NCI-H2081 (cell line): ENCODE measurements around the gene WDR44.
"Not testable (repeated sequence)": the region's sequence is repeated elsewhere in the genome, so short reads cannot be mapped to it uniquely, and the experiment has no call there.

ENCODE experiments used
- DNase-seq, 2 experiments: peaks; one replicate each; lab custom pipeline; 2025; lab: John Stamatoyannopoulos, UW

WDR44 gene

DNA sequence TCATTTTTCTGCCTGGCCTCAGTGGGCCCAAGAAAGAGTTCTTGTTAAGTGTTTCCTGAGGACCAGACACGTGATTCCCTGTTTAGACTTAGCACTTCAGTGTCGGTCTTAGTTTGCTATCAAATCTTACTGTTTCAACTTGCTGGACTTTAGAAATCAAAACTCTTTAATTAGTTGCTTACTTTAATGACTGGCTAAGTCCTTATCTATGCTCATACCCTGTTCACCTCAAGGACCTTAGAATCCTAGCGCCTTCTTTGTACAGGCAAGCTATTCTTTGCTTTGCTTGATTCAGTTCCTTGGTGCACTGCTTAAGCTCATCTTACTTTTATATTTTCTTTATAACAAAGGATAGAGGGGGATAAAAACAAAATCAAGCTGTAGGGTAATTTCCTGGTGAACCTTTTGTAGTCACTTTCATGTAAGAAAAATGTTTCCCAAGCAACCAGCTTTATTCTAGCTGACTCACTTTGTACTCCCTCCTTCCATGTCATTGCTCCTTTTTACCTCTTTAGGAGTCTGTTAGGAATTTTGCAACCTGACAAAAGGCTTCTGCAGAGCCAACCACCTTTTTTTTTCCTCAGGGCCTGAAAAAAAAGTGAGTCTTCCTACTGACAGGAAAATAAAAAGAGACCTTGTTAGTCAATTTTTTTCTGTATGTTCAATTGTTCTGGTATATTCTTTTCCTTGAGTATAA lies 14.7 kb downstream of the WDR44 start:
- no peak for DNase-seq

DNA sequence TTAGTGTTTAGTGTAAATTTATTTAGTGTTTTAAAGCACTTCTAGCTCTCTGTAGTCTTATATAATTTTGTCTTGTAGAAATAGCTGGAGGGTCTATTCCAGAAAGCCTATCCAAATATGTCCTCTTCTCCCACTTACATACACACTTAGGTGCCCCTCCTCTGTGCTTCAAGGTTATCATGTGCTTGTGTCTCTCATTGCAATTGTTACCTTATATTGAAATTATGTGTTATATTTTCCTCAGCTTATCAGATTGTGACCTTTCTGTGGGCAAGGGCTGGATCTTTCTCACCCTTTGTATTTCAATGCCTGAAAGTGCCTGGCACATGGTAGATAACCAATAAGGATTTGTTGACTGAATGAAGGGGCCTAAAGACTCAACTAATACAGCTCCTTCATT lies 18.4 kb downstream of the WDR44 start:
- DNase-seq: no peak

DNA sequence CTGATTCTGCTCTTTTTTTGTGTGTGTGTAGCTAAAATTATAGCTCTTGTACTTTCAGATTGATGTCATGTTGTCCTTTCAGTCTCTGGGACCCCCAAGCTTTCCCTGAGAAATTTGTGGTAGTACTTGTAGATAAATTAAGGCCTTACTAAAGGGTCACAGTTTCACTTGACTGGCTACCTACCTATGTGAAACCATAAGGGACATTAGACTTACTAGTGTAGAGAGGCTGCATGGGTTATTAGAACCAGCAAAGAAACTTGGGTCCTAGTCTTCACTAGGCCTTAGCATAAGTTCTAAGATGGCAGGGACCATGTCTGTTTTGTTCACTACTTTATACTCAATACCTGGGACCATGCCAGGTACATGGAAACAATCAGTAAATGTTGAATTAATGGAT lies 21.4 kb downstream of the WDR44 start:
- no peak for DNase-seq

DNA sequence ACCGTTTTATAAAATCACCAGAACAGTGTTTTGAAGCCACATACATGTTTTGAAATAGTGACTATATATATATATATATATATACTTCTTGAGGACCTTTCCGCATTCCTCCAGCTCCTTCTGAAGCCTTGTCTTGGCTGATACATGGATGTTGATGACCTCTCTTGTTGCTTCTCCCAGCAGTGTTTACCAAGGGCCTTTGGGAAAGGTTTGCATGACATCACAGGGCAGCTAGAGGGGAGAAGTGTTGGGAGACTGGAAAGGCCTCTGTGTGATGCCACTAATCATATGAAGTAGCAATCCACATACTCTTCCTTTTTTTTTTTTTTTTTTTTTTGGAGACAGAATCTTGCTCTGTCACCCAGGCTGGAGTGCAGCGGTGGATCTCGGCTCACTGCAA lies 22.5 kb downstream of the WDR44 start:
- DNase-seq: no peak

DNA sequence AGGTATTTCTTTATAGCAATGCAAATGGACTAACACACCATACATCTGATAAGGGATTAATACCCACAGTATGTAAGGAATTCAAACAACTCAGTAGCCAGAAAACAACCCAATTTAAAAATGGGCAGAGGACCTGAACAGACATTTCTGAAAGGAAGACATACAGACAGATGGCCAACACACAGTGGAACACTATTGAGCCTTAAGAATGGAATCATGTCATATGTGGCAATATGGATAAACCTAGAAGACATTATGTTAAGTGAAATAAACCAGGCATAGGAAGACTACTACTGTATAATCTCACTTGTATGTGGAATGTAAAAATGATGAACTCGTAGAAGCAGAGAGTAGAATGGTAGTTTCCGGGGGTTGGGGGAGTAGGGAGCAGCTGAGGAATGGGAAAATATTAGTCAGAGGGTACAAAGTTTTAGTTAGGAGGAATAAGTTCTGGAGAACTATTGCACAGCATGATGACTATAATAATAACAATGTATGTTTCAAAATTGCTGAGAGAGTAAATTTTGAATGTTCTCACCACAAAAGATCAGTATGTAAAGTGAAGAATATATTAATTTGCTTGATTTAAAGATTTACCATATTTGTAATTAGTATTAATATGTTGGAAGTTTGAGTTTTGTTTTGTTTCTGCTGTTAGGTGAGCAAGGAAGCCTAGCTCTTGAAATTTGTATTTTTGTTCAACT lies 25.2 kb downstream of the WDR44 start:
- DNase-seq: no peak

DNA sequence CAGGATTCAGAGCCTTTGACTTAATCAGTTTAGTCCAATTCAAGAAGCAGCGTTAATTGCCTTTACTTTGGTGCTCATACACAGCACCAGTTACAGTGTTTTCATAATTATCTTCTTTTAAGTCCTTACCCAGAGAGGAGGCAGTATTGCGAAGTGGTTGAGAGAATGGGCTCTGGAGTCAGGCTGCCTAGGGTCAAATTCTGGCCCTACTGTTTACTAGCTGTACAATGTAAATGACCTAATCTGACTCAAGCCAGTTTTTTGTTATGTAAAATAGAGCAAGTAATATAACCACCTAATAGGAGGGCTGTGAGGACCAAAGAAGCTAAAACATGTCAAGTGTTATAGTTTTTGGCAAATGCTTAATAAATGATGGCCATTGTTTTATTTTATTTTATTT lies 27.6 kb downstream of the WDR44 start:
- DNase-seq: no peak

DNA sequence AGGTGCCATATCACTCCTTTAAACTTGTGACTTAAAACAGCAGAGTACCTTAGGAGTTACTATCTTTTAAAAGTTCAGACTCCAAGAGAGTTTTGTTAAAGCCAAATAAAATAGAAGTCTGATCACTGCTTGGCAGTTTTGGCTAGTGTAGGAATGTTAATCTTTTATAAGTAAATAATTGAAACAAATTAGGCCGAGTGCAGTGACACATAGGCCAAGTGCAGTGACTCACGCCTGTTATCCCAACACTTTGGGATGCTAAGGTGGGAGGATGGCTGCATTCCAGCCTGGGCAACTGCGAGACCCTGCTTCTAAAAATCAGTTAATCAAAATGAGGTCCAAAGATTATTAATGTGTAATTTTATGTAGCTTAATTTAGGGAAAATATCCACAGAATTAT lies 37.2 kb downstream of the WDR44 start:
- DNase-seq: no peak

DNA sequence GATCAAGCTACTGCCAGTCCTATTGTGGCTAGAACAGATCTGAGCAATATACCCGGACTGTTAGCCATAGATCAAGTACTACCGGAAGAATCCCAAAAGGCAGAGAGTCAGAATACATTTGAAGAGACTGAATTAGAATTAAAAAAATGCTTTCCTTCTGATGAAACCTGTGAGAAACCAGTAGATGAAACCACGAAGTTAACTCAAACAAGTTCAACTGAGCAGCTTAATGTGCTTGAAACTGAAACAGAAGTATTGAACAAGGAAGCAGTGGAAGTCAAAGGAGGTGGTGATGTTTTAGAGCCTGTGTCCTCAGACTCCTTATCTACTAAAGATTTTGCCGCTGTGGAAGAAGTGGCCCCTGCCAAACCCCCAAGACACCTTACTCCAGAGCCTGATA lies 46.8 kb downstream of the WDR44 start:
- DNase-seq: no peak

DNA sequence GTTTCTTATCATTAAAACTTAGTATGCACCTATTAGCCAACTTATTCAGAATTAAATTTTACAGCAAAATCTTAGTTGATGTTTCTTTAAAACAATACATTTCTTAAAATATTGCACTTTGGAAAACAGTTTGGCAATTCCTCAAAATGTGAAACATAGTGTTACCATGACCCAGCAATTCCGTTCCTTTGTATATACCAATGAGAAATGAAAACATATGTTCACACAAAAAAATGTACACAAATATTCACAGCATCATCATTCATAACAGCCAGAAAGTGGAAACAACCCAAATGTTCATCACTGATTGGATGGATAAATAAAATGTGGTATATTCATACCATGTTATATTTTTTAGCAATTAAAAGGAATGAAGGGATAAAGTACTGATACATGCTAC lies 50.2 kb downstream of the WDR44 start:
- no peak for DNase-seq

DNA sequence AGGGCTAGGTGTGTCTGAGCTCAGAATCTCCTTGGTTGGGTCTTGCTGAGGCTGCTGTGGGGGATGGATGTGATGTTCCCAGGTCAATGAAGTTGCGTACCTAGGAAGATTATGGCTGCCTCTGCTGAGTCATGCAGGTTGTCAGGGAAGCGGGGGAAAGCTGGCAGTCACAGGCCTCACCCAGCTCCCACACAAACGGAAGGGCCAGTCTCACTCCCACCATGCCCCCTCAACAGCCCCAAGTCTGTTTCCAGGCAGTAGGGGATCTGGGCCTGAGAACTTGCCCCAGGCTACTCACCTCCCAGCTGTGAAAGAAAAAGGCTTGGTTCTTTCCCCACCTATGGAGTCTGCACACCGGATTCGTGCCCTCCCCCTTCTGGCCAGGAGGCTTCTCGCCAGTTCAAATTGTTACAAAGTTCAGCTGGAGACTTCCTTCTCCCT lies 72.9 kb downstream of the WDR44 start:
- no peak for DNase-seq

DNA sequence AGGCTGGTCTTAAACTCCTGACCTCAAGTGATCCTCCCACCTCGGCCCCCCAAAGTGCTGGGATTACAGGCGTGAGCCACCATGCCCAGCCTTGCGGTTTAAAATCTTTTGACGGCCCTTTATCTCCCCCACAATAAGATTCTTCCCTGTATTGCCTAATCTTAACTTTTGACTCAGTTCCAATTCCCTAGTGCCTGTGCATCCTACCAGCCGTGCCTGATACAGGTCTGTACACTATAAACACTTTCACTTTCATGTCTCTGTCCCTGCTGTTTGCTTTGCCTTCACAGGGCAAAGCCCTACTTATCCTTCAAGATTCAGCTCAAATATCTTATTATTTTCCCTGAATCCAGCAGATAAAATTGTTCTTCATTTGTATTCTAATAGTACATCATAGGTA lies 74.6 kb downstream of the WDR44 start:
- no peak for DNase-seq

DNA sequence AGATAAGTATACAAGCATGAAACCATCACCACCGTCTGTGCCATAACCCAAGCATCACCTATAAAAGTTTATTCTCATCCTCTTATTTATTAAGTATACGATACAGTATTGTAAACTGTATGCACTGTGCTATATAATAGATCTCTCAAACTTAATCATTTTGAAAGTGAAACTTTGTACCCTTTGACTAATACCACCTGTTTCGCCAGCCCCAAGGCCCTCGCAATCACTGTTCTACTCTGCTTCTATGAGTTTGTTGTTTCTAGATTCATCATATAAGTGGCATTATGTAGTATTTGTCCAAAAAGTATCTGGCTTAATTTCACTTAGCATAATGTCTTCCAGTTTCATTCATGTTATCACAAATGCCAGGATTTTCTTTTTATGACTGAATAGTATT lies 77.7 kb downstream of the WDR44 start:
- DNase-seq: no peak

DNA sequence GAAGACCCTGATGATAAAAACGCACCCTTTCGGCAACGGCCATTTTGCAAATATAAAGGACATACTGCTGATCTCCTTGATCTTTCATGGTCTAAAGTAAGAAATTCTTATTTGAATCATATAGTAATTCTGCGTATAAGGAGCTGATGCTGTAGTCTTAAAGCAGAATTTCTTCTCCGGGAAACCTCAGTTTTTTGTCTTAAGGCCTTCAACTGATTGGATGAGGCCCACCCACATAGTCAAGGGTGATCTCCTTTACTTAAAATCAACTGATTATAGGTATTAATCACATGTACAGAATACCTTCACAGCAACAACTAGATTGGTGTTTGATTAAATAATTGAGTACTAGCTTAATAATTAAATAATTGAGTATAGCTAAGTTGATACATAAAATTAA lies 86.9 kb downstream of the WDR44 start:
- DNase-seq: no peak

DNA sequence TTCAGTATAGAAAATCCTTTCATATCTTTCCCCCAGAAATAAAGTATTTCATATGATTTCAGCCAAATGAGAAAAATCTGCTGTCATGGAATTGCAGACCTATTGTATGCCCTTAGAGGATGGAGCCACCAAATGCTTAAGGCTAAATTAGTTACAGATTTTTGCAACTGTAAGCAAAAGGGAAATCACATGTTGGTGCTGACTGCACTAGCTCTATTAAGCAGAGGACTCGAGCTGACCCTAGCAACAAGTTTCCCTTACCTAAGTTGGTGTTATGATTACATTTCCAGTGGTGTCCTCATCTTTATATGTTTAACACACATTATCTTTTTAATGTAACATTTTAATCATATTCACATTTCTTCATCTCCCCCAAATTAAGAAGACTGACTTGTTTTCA lies 91.4 kb downstream of the WDR44 start:
- no peak for DNase-seq

DNA sequence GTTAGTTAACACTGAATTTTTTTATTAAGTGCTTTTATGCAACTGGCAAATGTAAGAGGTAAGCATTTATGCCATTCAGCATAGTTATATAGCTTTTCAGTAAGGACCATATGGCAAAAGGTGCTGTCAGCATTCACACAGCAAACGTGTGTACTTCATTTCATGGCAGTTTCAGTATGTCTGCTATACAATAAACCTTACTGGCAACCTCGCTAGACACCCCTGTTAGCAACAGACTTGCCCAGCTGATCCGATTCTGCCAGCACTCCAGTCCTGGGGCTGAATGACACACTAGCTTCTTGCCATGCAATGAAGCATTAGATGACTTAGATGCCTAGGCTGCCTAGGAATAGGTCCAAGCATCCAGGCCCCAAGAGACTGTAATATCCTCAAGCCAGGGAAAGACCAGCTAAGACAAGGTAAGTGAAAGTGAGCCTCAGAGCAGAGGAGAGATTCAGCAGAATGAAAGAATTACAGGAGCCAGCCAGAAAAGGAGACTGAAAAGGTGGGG lies 102.4 kb downstream of the WDR44 start:
- no peak for DNase-seq

DNA sequence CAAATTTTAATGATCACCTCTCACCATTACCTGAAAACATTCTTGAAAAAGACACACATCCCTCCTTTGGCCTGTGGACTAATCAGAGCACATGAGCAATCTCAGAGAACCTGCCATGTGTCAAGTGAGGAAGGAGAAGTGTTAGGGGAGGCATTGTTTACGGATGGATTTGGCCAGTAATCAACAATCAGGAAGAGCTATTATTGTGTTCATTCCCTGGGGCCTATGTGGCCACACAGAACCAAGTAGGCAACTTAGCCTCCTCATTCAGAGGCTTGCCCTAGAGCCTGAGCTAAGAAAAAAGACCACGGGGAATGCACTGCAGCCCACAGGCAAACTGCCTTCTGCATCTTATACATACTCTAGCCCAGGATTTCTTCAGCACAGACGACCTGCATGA lies 109.1 kb downstream of the WDR44 start:
- no peak for DNase-seq

DNA sequence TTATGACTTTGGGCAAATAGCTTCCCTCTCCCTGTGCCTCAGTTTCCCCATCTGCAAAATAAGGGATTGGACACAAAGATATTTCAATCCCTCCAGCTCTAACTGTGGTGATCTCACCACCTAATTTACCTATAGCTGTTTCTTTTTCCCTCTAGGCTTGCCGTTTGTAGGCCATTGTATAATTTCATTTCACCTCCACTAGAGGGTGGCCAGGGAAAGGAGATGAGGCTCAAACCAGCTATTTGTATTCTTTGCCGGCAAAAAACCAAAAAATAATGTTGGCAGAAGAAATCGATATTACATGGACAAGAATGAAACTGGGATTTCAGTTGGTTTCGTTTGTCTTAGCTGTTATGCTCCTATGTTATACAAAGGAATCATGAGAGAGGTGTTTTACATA lies 113.6 kb downstream of the WDR44 start:
- peak; percentile 56 to 74 for DNase-seq

DNA sequence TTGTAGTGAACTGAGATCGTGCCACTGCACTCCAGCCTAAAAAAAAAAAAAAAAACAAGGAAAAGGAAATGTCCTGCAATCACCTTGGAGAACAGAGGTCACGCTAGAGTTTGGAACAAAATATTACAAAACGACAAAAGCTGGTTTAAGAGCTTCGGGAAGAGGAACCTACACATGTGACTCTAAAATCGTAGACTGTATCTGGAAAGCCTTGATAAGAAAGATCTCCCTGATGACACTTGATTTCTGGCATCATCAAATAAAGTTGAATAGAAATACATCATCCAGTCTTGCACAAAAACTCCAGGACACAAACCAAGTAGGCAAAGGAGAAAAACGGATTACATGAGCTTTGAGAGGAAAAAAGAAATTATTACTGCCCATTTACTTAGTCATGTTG lies 118.6 kb downstream of the WDR44 start:
- no peak for DNase-seq

DNA sequence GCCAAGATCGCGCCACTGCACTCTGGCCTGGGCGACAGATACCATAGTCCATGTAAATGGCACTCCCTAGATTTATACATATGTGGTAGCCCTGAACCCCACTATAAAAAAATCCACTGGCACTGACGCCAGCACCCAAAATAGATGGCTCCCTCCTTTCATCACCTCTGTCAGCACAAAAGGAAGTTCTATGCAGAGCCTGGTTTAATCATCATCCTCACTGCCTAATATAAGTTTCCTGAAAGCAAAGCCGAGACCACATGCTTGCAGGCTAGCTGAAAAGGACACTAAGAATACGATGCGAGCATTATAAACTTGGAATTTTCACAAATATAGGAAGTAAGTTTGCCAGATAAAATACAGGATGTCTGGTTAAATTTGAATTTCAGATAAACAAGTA lies 122.2 kb downstream of the WDR44 start:
- no peak for DNase-seq

DNA sequence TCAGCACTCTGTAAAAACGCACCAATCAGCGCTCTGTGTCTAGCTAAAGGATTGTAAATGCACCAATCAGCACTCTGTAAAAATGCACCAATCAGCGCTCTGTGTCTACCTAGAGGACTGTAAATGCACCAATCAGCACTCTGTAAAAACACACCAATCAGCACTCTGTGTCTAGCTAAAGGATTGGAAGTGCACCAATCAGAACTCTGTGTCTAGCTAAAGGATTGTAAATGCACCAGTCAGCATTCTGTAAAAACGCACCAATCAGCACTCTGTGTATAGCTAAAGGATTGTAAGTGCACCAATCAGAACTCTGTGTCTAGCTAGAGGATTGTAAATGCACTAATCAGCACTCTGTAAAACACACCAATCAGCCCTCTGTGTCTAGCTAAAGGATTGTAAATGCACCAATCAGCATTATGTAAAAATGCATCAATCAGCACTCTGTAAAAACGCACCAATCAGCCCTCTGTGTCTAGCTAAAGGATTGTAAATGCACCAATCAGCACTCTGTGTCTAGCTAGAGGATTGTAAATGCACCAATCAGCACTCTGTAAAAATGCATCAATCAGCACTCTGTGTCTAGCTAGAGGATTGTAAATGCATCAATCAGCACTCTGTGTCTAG lies 124.9 kb downstream of the WDR44 start:
- not testable (repeated sequence) for DNase-seq

DNA sequence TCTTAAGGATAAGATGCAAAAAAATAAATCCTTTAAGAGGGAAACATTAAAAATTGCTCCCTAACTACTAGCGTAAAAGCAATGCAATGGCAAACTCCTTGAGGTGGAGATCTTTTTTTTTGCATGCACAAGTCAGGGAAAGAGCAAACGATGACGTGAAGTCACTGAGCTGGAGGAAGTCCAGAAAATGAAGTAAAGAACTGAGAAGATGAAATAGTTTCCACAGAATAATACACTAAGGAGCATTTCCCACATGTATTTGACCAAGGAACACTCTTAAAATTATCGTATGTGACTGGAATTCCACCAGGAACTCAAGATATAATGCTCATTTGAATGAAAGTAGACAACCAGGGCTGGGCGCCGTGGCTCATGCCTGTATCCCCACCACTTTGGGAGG lies 128.7 kb downstream of the WDR44 start:
- no peak for DNase-seq

DNA sequence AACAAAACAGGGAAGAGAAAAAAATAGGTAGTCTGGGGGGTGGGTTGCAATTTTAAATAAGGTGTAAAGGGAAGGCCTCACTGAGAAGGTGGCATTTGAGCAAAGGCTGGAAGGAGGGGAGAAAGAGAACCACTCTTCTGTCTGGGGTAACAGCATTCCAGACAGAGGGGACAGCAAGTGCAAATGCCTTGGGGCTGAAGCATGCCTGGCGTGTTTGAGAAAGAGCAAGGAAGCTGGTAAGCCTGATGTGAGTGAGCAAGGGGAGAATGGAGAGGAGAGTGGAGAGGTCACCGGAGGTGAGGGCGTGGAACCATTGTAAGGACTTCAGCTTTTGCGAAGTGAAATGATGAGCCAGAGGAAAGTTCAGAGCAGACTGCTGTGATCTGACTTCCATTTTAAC lies 130.0 kb downstream of the WDR44 start:
- no peak for DNase-seq

DNA sequence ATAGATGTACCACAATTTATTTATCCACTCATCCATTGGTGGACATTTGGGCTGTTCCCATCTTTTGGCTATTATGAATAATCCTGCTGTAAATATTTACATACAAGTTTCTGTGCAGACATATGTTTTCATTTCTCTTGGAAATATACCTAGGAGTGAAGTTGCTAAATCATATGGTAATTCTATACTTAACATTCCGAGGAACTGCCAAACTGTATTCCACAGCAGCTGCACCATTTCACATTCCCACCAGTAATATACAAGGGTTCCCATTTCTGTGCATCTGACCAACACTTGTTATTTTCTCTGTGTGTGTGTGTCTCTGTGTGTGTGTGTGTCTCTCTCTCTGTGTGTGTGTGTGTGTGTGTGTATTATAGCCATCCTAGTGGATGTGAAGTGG lies 134.3 kb downstream of the WDR44 start:
- no peak for DNase-seq
